CD1c-positive myeloid dendritic cell (primary cell): ENCODE data around the gene SLX1B.
"Not testable (repeated sequence)": the region's sequence is repeated elsewhere in the genome, so short reads cannot be mapped to it uniquely, and the experiment has no call there.

Experiments used
- DNase-seq: peaks from one replicate; pipeline ENCODE4 v3.0.0-alpha.2; 2016; ENCODE audit errors: extremely low spot score

The SLX1B gene

GRCh38 chr16:29454269-29454668 is at the start of gene SLX1B, which contains the start of gene BOLA2:
TSS of gene SLX1B (plus strand) at chr16:29454533.
TSS of gene BOLA2 (minus strand) at chr16:29454351. CDS start at chr16:29454253, 98 bp downstream.
- DNase-seq = not testable (repeated sequence)

- DNase-seq = not testable (repeated sequence)
Observed at GRCh38 chr16:29405249-29405648, 49.1 kb upstream of the SLX1B start.

GRCh38 chr16:29423587-29423986 is 30.7 kb upstream of the SLX1B start:
- not testable (repeated sequence) for DNase-seq

DNA sequence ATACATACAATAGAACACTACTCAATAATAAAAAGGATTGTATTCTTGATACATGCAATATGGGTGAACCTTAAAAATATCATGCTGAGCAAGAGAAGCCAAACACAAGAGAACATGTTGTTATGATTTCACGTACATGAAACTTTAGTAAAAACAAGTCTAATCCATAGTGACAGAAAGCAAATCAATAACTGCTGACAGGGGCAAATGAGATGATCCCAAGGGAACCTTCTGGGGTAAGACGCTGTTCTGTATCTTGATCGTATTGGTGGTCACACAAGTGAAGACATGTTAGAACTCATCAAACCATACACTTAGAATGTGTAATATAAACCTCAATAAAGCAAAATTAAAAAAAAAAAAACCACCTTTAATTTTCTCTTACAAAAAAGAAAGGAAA is 28.9 kb upstream of the SLX1B start:
- DNase-seq = not testable (repeated sequence)

GRCh38 chr16:29453754-29454153 is 579 bp upstream of the SLX1B start:
- DNase-seq = not testable (repeated sequence)

DNA sequence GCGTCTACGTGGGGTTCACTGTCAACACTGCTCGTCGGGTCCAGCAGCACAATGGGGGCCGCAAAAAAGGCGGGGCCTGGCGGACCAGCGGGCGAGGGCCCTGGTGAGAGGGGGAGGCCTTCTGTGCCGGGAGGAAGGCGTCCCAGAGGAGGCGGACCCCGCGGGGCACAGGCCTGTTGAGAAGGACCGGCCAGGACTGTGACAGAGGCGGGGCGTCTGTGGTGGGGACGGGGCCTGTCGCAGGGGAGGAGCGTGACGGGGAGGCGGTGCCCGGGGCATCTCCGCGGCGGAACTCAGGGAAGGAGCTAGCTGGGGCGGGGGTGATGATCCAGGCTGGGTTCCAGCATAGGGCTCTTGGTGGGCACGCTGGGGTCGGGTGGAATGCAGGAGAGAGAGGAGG is 495 bp downstream of the SLX1B start:
- not testable (repeated sequence) for DNase-seq

DNA sequence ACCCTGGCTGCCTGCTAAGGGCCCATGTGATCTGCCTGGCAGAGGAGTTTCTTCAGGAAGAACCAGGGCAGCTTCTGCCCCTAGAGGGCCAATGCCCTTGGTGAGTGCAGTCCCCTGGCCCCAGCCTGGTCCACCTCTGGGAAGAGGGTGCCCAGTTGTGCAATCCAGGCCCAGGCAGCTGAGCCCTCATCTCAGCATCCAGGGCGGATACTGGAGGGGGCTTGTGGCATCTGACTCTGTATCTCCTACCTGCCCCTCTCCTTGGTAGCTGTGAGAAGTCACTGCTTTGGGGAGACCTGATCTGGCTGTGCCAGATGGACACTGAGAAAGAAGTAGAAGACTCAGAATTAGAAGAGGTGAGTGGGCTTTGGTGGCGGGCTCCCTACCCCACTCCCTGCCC is 3.3 kb downstream of the SLX1B start:
- DNase-seq = not testable (repeated sequence)

DNA sequence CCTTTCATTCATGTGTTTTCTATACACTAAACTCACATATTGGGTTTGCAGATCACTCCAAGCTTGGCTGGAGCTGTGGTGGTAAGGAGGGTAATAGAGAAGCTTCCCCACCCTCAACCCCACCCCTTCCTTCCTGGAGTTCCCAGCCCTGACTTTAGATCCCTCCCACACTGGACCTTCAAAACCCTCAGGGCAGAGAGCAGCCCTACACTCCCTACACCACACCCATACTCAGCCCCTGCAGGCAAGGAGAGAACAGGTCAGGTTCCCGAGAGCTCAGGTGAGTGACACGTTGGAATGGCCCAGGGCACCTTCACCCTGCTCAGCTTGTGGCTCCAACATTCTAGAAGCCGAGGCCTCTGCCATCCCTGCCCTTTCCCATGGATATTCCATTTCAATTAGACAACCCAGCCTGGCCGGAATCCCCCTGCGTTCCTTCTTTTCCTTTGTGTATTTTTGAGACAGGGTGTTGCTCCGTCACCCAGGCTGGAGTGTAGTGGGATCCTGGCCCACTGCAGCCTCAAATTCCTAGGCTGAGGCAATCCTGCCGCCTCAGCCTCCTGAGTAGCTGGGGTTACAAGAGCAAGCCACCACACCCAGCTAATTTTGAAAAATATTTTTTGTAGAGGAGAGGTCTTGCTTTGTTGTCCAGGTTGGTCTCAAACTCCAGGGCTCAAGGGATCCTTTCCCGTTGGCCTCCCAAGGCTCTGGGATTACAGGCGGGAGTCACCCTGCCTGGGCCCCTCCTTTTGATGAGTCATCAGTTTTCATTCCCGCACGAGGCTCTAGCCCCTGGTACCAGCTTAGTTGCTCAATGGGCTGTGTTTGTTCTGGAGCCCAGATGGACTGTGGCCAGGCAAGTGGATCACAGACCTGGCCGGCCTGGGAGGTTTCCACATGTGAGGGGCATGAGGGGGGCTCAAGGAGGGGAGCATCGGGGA is 5.6 kb downstream of the SLX1B start, which contains the start of gene SULT1A4:
SULT1A4 (plus strand) TSS at position 208 of the 941 bp plus-strand sequence. CDS start 1,473 bp downstream, outside the sequence.
- DNase-seq = not testable (repeated sequence)

DNA sequence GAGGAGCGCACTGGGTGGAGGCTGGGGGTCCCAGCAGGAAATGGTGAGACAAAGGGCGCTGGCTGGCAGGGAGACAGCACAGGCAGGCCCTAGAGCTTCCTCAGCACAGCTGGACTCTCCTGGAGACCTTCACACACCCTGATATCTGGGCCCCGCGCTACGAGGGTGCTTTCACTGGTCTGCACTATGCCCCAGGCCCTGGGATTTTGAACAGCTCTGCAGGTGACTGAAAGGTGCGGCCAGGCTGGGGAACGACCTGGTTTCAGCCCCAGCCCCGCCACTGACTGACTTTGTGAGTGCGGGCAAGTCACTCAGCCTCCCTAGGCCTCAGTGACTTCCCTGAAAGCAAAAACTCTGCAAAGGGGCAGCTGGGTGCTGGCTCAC is 6.3 kb downstream of the SLX1B start:
- not testable (repeated sequence) for DNase-seq

DNA sequence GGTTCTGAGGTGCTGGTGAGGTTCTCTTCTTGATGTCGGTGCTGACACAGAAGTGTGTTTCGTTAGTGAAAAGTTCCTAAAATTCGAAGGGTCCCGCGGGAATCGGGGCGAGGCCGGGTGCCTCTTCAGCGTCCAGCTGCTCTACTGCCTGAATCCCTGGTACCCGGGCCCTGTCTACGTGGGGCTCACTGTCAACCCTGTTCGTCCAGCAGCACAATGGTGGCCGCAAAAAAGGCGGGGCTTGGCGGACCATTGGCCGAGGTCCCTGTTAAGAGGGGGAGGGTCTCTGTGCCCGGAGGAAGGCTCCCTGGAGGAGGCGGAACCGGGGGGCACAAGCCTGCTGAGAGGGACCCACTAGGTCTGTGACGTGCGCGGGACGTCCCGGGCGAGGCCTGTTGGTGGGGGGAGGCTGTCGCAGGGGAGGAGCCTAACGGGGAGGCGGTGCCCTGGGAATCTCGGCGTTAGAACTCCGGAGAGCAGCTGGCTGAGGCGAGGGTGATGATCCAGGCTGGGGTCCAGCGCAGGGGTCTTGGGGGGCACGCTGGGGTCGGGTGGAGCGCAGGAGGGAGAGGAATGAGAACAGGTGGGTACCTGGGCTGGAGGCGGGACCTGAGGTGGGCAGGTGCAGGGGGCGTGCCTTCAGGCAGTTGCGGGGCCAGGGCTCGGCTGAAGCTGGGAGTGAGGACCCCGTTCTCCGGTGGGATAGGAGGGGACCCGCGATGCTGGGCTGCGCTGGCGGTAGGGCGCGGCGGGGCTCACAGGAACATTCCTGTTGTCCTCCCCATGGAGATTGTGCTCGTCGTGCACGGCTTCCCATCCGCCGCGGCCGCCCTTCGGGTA is 11.9 kb downstream of the SLX1B start:
- DNase-seq = not testable (repeated sequence)

DNA sequence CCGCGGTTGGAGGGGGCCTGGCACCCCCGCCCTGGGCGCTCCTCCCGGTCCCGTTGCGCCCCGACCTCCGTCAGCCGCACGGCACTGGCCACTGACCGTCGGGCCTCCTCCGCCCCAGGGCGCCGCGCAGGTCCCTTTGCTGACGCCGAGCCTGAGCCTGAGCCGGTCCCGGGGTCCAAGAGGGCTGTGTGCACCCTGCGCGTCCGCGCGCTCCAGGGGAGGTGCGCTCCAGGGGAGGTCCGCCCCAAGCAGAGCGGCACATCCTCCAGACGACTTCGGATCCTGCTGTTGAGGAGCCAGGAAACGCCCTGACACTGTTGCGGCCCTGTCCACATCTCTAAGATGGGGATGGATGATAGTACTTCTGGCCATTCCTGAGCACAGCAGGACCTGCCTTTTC is 12.6 kb downstream of the SLX1B start:
- DNase-seq = not testable (repeated sequence)

- not testable (repeated sequence) for DNase-seq
Observed at GRCh38 chr16:29467654-29468366, 13.5 kb downstream of the SLX1B start.

- DNase-seq = not testable (repeated sequence)
Observed at GRCh38 chr16:29469660-29470059, 15.3 kb downstream of the SLX1B start.

DNA sequence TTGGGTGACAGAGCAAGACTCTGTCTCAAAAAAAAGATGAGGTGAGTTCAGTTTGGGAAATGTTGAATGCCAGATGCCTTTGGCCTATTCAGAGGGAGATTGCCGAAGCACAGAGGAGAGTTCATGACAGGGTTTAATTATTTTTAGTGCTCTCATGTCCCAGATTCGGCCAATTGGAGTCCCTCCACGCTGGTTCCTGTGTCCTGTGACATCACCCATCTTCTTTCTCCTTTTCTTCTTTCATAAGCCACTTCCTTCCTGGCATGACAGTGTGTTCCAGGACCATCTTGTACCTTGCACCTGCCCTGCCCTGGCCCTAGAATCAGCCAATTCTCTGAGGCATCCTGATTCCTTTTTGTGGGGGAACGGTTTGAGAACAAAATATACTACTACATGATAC is 17.7 kb downstream of the SLX1B start:
- DNase-seq = not testable (repeated sequence)

GRCh38 chr16:29482276-29482675 is 27.9 kb downstream of the SLX1B start:
- DNase-seq = not testable (repeated sequence)

GRCh38 chr16:29506308-29506707 is 52.0 kb downstream of the SLX1B start, which contains the start of gene NPIPB12:
TSS of gene NPIPB12 (minus strand) at chr16:29506408.
- not testable (repeated sequence) for DNase-seq
